Loucy (cell line): ENCODE results near the gene GZMM.

Experiments used
- CTCF ChIP-seq: fragments of 200-600 bp; sonication (generic); conservative IDR thresholded peaks from 2 replicates; pipeline ENCODE4 v1.5.1; 2014; ENCODE audit warnings: mild to moderate bottlenecking, antibody characterized with exemption, low read length
- EZH2phosphoT487 ChIP-seq: fragments of 200-600 bp; IDR thresholded peaks from 2 replicates; pipeline ENCODE4 v1.6.1; 2018; ENCODE audit warnings: antibody characterized with exemption, mild to moderate bottlenecking, moderate library complexity, borderline replicate concordance

DNA sequence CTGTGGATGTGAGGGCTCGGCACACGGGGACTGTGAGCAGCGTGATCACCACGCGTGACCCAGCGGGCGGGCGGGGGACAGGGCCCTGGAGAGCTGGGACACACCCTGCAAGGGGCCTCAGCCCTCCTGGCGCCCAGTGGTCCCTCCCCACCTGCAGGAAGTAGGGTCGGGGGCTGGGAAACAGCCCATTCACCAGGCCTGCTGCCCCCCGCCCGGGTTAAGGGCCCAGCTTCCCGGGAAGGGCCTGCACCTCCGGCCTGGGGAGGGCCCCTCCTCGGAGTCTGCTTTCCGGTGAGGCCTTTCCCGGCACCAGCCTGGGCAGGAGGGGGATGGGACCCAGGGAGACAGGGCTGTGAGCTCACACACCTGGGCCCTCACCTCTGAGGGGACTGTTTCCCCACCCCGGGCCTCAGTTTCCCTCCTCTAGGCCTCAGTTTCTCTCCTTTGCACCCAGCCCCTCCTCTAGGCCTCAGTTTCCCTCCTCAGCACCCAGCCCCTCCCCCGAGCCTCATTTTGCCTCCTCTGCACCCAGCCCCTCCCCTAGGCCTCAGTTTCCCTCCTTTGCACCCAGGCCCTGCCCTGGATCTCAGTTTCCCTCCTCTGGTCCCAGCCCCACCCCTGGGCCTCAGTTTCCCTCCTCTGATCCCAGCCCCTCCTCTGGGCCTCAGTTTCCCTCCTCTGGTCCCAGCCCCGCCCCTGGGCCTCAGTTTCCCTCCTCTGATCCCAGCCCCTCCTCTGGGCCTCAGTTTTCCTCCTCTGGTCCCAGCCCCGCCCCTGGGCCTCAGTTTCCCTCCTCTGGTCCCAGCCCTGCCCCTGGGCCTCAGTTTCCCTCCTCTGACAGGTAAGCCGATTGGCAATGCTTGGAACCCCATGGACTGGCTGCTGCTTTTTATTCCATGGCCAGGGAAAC, 49.4 kb upstream of the GZMM start:
- TF ChIP-seq EZH2phosphoT487 (no peak), CTCF (no peak)
